Measurements from ENCODE around the gene CRYGN. TPM values are rescaled to one million over a fixed set of nuclear protein-coding genes. Genes with fewer than 3 reads are reported as not detected.

CRYGN gene
- total RNA-seq, 1 experiment from 2014 or later, result 0.17 TPM

GRCh38 chr7:151379534-151380198 is 60.3 kb downstream of the CRYGN start:
- DNase-seq (ENCODE audit: low read depth), result no peak

GRCh38 chr7:151379193-151379520 is 60.8 kb downstream of the CRYGN start:
- no peak for DNase-seq (ENCODE audit: low read depth)

Other genes starting within 250 kb of the CRYGN start
- not detected in 2 replicates for gene H2BK1, start 229.7 kb downstream of the CRYGN start, total RNA-seq (2014; rRNA removed; shearing (Covaris generic))
- gene ABCF2, start 212.9 kb downstream of the CRYGN start, total RNA-seq (2014; rRNA removed; shearing (Covaris generic)), result 116 and 126 TPM in 2 replicates
- gene CHPF2, start 207.7 kb downstream of the CRYGN start, total RNA-seq (2014; rRNA removed; shearing (Covaris generic)), result 38.3 and 43.5 TPM in 2 replicates
- gene SMARCD3, start 191.4 kb downstream of the CRYGN start, total RNA-seq (2014; rRNA removed; shearing (Covaris generic)), result 25.6 and 29.9 TPM in 2 replicates
- gene NUB1, start 98.3 kb downstream of the CRYGN start, total RNA-seq (2014; rRNA removed; shearing (Covaris generic)), result 128 and 131 TPM in 2 replicates
- 0.06 and 0.48 TPM in 2 replicates for gene WDR86, start 30.1 kb downstream of the CRYGN start, total RNA-seq (2014; rRNA removed; shearing (Covaris generic))
- gene RHEB, start 79.8 kb upstream of the CRYGN start, total RNA-seq (2014; rRNA removed; shearing (Covaris generic)), result 307 and 426 TPM in 2 replicates